HFFc6 (cell line): ENCODE measurements around the gene CHD2. TPM values are rescaled to one million over a fixed set of nuclear protein-coding genes. Genes with fewer than 3 reads are reported as not detected.

Experiments used
- DNase-seq: peaks from one replicate; pipeline ENCODE4 v3.0.0-alpha.2; 2018
- H3K27ac Mint-ChIP-seq: 2 replicates; pipeline ENCODE4 v1.8.0; 2020; ENCODE audit warnings: mild to moderate bottlenecking, mixed read lengths
- H3K27me3 Mint-ChIP-seq: 2 replicates; pipeline ENCODE4 v1.8.0; 2021; ENCODE audit warnings: mild to moderate bottlenecking, moderate library complexity, mixed read lengths; ENCODE audit not compliant: insufficient read depth
- H3K36me3 Mint-ChIP-seq: 2 replicates; pipeline ENCODE4 v1.8.0; 2021; ENCODE audit warnings: low read depth, mixed read lengths
- H3K4me1 Mint-ChIP-seq: 2 replicates; pipeline ENCODE4 v1.8.0; 2020; ENCODE audit warnings: low read depth, mixed read lengths
- H3K4me3 Mint-ChIP-seq: 2 replicates; pipeline ENCODE4 v1.8.0; 2020; ENCODE audit warnings: mild to moderate bottlenecking, moderate library complexity, mixed read lengths
- H3K9me3 Mint-ChIP-seq: 2 replicates; pipeline ENCODE4 v1.8.0; 2020; ENCODE audit warnings: mild to moderate bottlenecking, mixed read lengths
- total RNA-seq, 6 experiments: library from RNA; stranded (reverse); fragmentation: NEBNext Ultra II Directional; extraction: Animal tissue kit (Norgen Biotek cat#: 25700); gene quantifications; 2 replicates in 1 of 6; 3 replicates in 5 of 6; pipeline ENCODE4 v1.2.3, GENCODE V29; 2021
- TF ChIP-seq, protein P1 (sequence below): fragments of 200-600 bp; sonication (generic); IDR thresholded peaks from 2 replicates; pipeline ENCODE4 v1.5.0; 2021; ENCODE audit warnings: antibody characterized with exemption, mild to moderate bottlenecking

Gene CHD2
- total RNA-seq, 6 experiments from 2014 or later, result 47.5 to 65.3 (median 57.2) TPM

DNA sequence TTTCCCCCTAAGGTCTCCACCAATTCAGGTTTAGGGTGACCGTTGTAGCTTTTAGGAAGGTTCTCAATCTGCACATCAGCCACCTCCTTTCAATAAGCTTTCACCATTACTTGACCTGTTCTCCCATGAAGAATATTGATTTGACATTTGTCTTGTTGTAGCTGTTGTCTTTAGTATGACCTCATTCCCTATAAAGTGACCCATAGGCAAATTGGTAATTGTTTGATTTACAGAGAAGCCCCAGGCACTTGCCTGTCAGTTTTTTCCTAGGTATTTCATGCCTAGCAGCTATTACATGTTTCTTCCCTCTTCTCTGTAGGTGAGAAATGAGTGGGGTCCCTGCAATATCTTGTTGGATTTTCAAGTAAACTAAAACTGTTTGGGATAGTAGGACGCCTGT is 36.0 kb downstream of the CHD2 start:
- Mint-ChIP-seq H3K4me1 (peaks cover 44% of the 10 kb centered on the region), H3K27me3 (no peaks in the 10 kb centered on the region; the same call in 1 of the 2 replicates), H3K4me3 (no peak overlapping the region), H3K27ac (no peak overlapping the region; the same call in 1 of the 2 replicates), H3K36me3 (peaks cover 44% of the 10 kb centered on the region), H3K9me3 (no peaks in the 10 kb centered on the region)
- no peak for DNase-seq
- TF ChIP-seq, protein P1, sequence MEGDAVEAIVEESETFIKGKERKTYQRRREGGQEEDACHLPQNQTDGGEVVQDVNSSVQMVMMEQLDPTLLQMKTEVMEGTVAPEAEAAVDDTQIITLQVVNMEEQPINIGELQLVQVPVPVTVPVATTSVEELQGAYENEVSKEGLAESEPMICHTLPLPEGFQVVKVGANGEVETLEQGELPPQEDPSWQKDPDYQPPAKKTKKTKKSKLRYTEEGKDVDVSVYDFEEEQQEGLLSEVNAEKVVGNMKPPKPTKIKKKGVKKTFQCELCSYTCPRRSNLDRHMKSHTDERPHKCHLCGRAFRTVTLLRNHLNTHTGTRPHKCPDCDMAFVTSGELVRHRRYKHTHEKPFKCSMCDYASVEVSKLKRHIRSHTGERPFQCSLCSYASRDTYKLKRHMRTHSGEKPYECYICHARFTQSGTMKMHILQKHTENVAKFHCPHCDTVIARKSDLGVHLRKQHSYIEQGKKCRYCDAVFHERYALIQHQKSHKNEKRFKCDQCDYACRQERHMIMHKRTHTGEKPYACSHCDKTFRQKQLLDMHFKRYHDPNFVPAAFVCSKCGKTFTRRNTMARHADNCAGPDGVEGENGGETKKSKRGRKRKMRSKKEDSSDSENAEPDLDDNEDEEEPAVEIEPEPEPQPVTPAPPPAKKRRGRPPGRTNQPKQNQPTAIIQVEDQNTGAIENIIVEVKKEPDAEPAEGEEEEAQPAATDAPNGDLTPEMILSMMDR, result no peak

DNA sequence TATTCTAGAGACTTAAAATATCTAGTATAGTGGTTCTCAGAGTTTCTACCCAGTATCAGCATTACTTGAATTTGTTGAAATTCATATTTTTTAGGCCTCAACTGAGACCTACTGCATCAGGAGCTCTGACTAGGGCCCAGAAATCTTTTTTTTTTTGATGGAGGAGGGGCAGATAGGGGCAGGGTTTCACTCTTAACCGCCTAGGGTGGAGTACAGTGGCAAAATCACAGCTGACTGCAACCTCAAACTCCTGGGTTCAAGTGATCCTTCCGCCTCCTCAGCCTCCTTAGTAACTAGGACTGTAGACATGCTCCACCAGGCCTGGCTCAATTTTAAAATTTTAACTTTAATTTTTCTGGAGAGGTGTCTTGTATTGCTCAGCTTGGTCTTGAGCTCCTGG is 36.6 kb downstream of the CHD2 start:
- Mint-ChIP-seq H3K9me3 (no peaks in the 10 kb centered on the region), H3K4me1 (peaks cover 43% of the 10 kb centered on the region), H3K4me3 (no peak overlapping the region), H3K27ac (no peak overlapping the region), H3K27me3 (no peaks in the 10 kb centered on the region; the same call in 1 of the 2 replicates), H3K36me3 (peaks cover 44% of the 10 kb centered on the region)
- no peak for DNase-seq
- TF ChIP-seq, protein P1, result no peak

DNA sequence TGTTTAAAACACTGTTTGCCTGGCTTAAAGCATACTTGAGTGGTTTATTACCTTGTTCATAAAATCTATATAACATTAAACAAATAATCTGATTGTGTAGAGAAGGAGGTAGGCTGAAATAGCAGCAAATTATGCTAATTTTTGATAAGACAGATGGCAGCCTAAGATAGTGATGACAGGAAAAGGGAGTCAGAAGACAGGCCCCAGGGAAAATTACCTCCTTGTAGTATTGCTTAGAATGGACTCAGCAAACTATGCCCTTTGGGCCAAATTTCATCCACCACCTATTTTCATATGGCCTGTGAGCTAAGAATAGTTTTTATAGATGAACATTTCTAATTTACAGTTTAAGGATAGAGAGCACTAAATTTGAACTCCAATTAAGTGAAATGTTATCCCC is 37.8 kb downstream of the CHD2 start:
- Mint-ChIP-seq H3K4me1 (peaks cover 53% of the 10 kb centered on the region), H3K27ac (no peak overlapping the region), H3K9me3 (no peaks in the 10 kb centered on the region), H3K36me3 (peaks cover 56% of the 10 kb centered on the region), H3K27me3 (no peaks in the 10 kb centered on the region; the same call in 1 of the 2 replicates), H3K4me3 (no peak overlapping the region)
- TF ChIP-seq, protein P1, result no peak
- DNase-seq, result no peak

DNA sequence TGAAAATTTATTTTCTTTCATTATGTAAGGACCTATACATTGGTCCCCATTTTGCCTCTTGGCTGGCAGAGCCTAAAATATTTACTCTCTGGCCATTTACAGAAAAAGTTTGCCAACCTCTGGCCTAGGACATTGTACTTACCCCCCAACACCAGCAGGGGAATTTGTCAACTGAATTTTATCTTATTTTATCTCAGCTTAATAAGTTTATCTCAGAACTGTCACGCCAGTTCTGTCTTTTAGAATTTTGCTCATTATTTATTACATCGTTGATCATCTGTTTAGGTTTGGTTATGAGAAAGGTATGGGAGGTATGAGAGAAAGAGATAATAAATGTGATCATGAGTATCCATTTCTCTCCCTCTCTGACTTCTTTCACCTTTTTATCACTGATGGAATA is 38.3 kb downstream of the CHD2 start:
- DNase-seq, result no peak
- Mint-ChIP-seq H3K27ac (no peak overlapping the region), H3K36me3 (peaks cover 55% of the 10 kb centered on the region), H3K9me3 (no peaks in the 10 kb centered on the region), H3K27me3 (no peaks in the 10 kb centered on the region; the same call in 1 of the 2 replicates), H3K4me1 (peaks cover 52% of the 10 kb centered on the region), H3K4me3 (no peak overlapping the region)
- TF ChIP-seq, protein P1, result peak; percentile 69

DNA sequence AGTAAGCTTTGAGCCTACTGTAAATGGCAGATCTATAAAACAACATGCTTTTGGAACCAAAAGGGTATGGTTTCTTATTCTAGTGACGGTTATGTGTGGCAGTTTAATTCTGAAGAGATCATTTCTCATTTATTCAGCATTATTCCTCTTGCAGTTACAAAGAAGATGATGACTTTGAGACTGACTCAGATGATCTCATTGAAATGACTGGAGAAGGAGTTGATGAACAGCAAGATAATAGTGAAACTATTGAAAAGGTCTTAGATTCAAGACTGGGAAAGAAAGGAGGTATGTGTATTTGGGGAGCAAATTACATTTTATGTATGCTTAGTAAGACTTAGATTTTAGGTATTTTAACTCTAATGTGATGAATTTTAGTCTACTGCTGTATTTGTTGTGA is 41.5 kb downstream of the CHD2 start:
- Mint-ChIP-seq H3K4me1 (peaks cover 52% of the 10 kb centered on the region), H3K36me3 (peaks cover 67% of the 10 kb centered on the region), H3K4me3 (no peak overlapping the region), H3K9me3 (0 out of 2 replicates have a peak, but pooled peaks cover 5% of the 10 kb centered on the region), H3K27me3 (no peaks in the 10 kb centered on the region; the same call in 1 of the 2 replicates), H3K27ac (peak overlapping the region; percentile 47; the same call in 1 of the 2 replicates)
- TF ChIP-seq, protein P1, result no peak
- no peak for DNase-seq

DNA sequence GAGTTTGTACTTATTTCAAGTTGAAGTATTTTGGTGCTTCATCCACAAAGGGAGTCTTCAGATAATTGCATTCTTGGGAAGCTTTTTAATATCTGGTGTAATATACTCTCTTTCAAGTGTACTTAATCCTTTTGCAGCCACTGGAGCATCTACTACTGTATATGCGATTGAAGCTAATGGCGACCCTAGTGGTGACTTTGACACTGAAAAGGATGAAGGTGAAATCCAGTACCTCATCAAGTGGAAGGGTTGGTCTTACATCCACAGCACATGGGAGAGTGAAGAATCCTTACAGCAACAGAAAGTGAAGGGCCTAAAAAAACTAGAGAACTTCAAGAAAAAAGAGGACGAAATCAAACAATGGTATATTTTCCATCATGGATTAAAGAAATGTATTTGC is 42.6 kb downstream of the CHD2 start:
- H3K27ac Mint-ChIP-seq, result no peak overlapping the region
- H3K4me1 Mint-ChIP-seq, result peaks cover 45% of the 10 kb centered on the region
- H3K4me3 Mint-ChIP-seq, result no peak overlapping the region
- H3K9me3 Mint-ChIP-seq, result peaks cover 14% of the 10 kb centered on the region
- TF ChIP-seq, protein P1, result no peak
- H3K27me3 Mint-ChIP-seq, result peaks cover 2% of the 10 kb centered on the region
- peaks cover 72% of the 10 kb centered on the region for H3K36me3 Mint-ChIP-seq
- no peak for DNase-seq
